GM21723 (cell line): ENCODE measurements around the gene MMS22L.
A peak's percentile ranks its signal among the peaks of the same experiment; 100 is the strongest.

Source experiments
- ATAC-seq: cut with Tn5 transposase; IDR thresholded peaks from one replicate; pipeline ENCODE4 v1.9.1; 2021; ENCODE audit warnings: mild to moderate bottlenecking, moderate library complexity; ENCODE audit not compliant: unreplicated experiment

MMS22L gene, protein sequence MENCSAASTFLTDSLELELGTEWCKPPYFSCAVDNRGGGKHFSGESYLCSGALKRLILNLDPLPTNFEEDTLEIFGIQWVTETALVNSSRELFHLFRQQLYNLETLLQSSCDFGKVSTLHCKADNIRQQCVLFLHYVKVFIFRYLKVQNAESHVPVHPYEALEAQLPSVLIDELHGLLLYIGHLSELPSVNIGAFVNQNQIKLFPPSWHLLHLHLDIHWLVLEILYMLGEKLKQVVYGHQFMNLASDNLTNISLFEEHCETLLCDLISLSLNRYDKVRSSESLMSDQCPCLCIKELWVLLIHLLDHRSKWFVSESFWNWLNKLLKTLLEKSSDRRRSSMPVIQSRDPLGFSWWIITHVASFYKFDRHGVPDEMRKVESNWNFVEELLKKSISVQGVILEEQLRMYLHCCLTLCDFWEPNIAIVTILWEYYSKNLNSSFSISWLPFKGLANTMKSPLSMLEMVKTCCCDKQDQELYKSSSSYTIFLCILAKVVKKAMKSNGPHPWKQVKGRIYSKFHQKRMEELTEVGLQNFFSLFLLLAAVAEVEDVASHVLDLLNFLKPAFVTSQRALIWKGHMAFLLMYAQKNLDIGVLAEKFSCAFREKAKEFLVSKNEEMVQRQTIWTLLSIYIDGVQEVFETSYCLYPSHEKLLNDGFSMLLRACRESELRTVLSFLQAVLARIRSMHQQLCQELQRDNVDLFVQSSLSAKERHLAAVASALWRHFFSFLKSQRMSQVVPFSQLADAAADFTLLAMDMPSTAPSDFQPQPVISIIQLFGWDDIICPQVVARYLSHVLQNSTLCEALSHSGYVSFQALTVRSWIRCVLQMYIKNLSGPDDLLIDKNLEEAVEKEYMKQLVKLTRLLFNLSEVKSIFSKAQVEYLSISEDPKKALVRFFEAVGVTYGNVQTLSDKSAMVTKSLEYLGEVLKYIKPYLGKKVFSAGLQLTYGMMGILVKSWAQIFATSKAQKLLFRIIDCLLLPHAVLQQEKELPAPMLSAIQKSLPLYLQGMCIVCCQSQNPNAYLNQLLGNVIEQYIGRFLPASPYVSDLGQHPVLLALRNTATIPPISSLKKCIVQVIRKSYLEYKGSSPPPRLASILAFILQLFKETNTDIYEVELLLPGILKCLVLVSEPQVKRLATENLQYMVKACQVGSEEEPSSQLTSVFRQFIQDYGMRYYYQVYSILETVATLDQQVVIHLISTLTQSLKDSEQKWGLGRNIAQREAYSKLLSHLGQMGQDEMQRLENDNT

DNA sequence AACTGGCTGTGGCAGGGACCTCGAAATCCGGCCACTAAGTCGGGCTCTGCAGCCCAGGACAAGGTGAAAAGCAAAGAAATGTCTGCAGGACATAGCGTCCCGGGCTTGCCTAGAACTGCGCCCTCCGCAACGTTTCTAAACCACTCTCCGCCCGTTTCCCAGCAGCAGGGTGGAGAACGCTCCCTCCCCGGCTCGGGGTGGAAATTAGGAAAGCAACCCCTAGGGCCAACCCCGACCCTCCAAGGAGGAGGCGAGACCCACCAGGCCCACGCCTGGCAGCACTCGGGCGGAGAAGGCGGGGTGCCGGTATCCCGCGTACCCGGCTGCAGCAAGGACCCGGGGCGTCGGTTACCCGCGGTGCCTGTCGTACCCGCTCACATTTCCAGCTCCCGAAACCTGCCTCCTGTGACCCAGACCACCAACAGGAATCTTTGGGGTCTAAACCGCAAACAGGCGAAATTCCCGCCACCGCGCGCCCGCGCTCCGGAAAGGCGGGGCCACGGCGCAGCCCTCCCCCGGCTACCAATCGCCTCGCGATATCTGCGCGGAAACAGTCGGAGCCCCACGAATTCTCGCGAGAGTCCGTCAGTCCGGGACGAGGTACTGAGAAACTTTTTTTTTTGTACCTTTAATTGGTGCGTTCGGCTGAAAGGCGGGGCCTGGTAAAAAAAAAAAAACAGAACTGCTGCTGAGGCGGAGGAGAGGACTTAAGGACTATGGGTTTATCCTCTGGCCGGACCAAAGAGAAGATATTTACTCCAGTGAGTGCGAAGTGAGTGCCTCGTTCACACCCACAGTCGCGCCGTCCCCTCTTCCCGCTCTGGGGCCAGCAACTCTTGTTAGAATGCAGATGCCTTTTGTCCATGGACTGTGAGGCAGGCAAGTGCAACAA, at the start of gene MMS22L:
MMS22L (minus strand) TSS at position 491 of the 892 bp plus-strand sequence. CDS start 739 bp downstream, outside the sequence.
- ATAC-seq: peak; percentile 98

DNA sequence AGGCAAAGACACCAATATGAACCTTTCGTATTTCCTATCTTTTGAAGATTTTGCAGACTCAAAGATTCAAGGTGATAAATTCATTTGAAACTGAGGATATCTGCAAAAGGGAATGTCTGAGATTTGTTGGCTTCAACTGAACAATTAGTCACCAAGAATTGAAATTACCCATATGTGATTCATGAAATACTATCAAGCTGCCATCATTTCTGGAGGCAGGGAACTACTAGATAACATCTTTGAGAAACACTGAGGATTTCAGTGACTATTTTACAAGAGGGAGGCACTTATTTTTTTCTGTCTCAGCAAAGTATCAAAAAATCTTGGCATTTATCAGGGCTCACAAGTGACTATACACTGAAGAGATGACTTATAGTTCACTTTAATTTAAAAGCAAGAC, 39.8 kb upstream of the MMS22L start:
- ATAC-seq: no peak

DNA sequence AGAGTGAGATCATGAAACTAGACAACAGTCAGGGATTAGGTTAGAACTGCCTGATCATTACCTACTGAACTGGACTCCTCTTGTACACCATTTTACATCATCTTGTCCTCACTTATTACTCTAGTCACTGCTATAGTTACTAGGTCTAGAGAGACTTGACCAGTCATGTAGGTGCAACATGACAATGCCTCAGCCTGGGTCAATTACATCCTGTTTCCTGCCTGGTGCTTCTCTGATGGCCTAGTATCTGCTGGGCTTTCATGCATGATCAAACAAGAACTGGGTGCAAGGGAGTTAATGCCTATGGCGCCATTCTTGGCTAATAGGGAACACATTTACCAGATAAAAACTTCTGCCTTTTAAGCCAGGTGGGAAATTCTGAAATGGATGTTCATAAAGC, 39.2 kb upstream of the MMS22L start:
- ATAC-seq: no peak

DNA sequence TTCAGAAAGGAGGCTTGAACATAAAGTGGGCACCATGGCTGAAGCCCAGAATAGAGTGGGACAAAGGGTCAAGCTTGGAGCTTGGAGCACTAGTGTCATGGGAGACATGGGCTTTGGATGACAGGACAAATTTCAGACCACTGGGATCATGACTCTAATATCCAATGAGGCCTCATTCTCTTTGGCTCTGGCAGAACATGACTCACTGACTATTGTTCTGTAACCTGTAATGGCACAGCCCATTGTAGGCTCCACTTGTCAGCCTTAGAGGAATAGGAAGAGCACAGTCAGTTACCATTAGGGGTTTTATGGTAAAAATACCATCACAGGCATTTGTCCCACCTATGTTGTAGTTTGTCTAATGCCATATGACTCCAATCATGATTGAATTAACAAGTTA, 34.0 kb upstream of the MMS22L start:
- no peak for ATAC-seq

DNA sequence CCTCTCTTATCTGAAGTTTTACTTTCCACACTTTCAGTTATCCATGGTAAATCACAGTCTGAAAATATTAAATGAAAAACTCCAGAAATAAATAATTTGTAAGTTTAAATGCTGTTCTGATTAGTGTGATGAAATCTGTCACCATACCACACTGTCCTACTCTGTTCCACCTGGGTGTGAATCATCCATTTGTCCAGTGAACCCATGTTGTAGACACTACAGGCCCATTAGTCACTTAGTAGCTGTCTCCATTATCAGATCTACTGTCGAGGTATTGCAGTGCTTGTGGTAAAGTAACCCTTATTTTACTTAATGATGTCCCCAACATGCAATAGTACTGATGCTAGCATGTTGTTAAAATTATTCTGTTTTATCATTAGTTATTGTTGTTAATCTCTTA, 29.2 kb upstream of the MMS22L start:
- ATAC-seq: no peak

DNA sequence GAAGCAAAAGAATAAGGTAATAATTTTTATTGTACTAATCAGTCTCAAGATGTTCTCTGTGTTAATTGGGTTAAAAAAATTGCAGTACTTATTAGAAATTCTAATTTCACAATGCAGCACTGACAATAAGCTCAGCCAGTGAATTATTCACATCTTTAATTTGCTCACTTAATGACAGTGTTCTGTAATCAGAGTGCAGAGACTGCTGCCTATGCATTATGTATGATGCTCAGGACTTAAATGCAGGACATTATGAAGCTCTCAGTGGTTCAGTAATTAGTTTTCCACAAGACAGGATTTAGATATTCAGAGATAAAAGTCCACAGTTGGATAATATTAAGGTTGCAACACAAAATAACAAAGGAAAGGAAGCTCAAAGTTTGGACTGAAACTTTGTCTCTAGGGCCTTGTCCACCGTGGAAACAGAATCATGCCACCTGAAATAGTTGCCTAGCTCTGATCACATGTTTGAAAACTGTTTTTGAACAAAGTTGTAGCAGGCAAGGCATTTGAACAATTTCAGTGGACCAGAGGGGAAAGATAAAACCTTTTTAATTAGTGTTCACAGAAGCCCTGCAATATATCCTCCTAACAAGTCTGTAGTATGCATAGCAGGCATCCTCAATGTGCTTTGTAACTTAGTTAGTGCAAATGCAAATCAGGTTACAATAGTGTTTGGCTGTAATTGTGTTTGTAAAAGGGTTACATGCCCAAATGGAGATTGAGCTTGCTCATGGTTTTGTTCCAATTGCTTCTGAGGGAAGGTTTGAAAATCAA, 23.7 kb upstream of the MMS22L start:
- ATAC-seq: no peak

DNA sequence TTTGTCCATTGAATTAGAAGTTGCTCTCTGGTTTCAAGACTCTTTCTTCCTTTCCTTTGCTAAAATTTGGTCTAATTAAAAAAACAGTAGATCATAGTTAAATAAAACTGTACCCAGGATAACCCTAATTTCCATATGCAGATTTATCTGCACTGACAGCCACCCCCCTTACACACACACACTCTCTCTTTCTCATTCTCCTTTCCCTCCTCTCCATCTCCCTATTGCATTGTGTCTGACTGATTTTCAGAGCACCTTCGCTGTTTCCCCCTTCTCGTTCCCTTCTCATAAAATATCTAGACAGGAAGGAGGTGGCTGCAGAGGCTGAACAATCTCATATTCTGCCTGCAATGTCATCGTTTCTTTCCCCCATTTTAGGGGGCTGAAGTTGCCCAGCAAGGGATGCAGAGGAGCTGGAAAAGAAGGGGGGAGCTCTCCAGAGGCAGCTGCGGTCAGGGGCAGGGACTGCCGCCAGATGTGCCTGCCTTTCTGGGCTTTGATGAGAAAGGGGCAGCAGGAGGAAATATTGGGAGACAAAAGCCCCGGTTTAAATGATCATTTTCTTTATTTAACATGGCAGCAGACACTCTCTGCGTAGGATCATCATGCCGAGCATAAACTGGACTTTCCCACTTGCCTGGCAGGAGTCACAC, 22.5 kb upstream of the MMS22L start:
- no peak for ATAC-seq

DNA sequence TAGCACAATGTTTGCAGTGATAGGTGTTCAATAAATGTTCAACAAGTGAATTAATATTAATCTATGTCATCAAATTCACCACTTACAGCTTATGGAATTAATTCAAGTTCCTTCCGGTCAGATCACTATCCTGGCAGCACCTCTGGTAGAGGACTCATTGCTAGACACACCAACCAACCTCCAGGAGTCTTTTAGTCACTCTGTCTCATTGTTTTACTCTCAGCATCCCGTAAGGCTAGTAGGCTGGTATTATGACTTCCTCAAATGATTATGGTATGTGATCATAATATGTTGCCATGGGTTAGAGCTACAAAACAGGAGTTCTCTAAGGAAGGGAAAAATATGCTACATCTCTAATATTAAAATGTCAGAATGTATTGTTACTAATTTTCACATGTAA, 21.7 kb upstream of the MMS22L start:
- no peak for ATAC-seq

DNA sequence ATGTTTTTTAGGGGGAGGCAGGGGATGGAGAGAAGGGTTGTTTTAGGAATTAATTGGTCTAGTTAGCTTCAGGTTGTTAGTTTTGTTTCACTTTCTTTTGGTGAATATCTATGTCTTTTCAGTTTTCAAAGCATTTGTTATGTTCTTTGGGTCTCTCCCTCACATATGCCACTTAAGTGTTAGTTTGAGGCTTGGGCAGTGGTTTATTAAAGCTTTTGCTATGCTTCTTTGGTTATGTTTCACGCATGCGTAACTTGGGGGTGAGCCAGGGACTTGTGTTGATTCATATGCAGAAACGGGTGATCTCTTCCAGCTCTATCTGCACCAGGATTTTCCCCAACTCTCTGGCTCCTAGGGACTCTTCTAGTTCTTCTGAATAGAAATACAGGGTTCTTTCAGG, 11.4 kb upstream of the MMS22L start:
- ATAC-seq: no peak

DNA sequence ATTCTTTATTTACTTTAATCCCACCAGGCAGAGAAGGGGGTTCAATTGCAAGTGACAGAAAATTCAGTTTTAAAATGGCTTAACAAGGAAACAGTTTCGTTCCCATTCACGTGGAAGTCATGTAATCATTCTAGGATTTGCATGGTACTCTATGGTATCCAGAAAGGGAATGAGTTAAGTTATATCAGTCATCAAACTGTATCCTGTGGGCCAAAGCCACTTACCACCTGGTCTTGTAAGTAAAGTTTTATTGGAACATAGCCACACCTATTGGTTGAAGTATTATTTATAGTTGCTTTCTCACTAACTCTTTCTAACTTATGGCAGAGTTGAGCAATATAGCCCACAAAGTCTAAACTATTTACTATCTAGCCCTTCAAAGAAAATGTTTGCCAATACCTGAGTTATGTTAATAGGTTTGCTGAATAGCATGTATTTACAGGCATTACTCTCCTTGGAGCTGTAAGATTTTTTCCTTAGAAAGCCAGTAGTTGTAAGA, 10.2 kb upstream of the MMS22L start:
- no peak for ATAC-seq

DNA sequence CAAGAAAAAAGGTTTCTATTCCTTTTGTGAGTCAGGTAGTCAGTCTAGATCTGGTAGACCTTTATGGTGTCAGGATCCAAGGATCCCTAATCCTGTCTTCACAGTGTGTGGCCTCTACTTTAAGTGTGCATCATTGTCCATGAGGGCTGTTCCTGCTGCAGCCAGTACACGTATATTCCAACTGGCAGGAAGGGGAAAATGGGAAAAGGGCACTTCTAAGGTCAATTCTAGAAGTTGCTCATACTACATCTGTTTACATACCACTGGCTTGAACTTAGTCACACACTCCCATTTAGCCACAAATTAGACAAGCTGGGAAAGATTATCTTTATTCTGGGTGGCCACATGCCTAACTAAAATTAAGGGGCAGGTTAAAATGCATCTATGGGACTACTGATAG, 9.7 kb upstream of the MMS22L start:
- ATAC-seq: no peak

DNA sequence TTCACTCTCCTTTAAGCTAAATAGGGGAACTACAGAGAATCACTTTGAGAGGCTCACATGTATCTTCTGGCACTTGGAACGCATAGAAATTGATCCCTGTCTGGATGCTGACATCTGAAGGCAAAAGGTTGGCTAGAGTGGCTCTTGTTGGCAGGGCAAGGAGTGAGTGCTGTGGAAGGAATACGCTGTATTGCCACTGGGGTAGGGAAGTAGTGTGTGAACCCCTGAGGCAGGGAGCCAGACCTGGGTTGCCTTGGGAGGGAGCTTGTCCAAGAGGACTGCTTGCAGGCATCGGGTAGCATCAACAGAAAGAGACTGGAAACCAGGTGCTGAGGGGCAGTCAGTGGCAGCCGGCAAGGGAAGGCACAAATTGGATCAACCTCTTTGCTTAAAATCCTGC, 8.9 kb upstream of the MMS22L start:
- no peak for ATAC-seq

DNA sequence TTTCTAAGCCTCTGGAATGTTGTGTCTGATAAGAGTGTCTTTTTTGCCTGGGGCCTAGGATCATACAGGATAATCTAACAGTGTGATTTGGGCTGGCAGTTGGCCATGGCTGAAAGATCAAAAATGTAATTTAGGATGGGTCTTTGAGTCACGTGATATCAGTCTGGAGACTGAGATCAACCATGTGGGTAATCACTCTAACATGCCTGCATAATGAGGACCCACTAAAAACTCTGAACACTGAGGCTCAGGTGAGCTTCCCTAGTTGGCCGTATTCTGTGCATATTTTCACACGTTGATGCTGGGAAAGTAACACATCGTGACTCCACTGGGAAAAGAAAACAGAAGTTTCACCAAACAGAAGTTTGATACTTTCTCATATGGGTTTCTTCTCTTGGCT, 6.3 kb upstream of the MMS22L start:
- no peak for ATAC-seq

DNA sequence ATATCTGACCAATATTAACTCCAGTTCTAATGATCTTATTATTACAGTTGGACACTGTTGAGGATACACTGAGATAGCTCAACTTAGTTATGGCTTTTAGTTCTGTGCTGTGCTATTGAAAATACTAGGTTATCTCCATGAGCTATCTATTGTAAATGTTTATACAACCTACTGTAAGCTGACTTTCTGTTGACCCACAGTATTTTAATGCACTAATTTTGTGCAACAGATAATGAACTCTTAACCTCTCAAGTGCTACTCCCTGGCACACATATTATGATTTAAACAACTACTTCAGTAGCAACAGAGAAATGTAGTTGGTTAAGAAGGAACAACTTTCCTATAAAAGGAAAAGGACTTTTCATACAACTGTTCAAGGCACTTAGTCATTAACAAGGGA, 5.2 kb upstream of the MMS22L start:
- ATAC-seq: no peak

DNA sequence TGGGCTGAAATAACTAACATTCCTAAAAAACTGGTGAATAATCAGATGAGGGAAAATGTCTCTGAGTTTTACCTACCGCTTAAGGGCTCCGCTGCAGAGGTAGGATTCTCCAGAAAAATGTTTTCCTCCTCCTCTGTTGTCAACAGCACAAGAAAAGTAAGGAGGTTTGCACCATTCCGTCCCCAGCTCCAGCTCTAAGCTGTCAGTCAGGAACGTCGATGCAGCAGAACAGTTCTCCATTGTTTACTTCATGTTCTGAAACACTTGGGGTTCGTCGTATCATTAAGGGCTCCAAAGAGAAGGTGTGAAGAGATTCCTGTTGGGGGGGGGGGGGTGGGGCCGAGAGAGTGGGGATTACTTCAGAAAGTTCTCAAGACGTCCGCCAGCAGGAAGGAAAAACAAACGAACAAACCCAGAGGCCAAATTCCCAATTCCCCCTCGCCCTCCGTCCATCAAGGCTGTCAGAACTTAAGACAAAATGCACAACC, 734 bp downstream of the MMS22L start:
- peak; percentile 5 for ATAC-seq

DNA sequence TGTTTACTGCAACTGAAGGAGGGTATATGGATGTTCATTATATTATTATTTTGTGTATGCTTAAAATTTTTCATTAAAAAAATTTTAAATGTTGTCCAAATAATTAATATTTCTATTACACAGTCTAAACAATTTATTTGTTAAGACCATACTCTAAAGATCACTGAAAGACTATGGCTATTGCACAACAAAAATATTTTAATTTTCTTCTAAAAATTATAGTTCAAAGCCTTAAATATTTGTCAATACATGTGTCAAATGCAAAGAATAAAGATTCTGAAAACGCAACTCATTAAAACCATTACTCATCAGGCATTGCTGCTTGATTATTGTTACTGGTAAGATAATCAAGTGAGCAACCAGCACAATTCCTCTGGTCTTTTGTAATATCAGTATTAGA, 2.2 kb downstream of the MMS22L start:
- no peak for ATAC-seq

DNA sequence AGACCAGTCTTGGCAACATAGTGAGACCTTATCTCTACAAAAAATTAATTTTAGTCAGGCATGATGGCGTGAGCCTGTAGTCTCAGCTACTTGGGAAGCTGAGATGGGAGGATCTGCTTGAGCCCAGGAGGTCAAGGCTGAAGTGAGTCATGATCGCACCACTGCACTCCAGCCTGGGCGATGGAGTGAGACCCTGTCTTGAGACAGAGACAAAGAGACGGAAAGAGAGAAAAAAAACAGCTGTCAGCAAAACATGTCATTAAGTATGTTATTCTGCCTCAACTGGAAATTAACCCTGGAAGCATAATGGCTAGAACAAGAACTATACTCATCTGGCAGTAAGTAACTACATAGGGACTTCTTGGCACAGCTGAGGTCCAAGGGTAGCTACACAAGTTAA, 7.2 kb downstream of the MMS22L start:
- no peak for ATAC-seq

DNA sequence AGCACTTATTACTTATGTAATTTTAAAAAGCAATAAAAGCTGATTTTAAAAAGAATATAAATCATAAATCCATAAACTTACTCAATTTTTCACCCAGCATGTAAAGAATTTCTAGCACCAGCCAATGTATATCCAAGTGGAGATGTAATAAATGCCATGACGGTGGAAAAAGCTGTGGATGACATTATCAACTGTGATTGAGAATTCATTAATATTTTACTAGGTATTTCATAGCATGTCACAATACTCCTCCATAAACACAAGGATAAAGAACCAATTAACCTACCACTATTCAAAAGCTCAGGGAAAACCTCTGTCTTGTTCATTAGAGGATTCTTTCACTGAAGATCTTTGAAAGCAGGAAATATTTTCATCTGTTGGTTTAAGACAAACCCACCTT, 13.2 kb downstream of the MMS22L start:
- ATAC-seq: no peak

DNA sequence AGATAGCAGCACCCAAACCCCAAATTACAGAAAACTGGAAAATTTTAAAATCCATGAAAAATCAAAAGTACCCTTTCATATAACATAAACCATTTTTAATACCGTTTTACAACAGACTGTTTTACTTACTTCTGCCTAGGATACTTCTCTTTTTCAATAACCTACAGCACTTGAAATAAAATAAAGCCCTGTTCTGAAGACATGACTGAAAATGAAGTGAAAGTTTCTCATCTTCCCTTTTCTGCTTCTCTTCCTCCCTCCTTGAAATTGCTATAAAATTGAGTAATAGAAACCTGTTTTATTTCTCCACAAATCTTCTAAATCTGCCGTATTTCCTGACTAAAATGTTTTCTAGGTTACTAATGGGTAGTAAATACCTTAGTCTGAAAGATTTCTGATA, 20.3 kb downstream of the MMS22L start:
- ATAC-seq: no peak
